ENCODE results near the gene ARID1B.

DNA sequence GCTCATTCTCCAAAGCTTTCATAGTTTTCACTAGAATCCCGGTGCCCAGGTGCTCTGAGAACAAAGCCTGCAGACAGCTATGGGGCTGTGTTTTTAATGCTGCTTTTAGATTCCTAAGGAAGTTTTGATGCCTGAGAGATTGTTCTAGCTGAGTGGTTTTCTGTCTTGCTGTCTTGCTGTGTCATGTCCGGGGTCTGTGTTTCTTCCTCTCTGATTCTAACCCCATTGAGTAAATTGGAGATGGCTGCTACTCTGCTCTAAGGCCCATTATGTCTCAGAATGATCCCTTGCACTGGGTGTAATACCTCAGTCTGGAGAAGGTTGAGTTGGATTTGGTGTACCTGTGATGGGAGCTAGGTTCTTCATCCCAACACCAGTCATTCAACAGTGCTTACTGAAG is 63.4 kb downstream of the ARID1B start:
- TF ChIP-seq, protein P1, sequence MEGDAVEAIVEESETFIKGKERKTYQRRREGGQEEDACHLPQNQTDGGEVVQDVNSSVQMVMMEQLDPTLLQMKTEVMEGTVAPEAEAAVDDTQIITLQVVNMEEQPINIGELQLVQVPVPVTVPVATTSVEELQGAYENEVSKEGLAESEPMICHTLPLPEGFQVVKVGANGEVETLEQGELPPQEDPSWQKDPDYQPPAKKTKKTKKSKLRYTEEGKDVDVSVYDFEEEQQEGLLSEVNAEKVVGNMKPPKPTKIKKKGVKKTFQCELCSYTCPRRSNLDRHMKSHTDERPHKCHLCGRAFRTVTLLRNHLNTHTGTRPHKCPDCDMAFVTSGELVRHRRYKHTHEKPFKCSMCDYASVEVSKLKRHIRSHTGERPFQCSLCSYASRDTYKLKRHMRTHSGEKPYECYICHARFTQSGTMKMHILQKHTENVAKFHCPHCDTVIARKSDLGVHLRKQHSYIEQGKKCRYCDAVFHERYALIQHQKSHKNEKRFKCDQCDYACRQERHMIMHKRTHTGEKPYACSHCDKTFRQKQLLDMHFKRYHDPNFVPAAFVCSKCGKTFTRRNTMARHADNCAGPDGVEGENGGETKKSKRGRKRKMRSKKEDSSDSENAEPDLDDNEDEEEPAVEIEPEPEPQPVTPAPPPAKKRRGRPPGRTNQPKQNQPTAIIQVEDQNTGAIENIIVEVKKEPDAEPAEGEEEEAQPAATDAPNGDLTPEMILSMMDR (IDR thresholded peaks at IDR 0.05) = no peak
- TF ChIP-seq EZH2 (IDR thresholded peaks at IDR 0.05; ENCODE audit: borderline replicate concordance, insufficient read depth, low read depth, low read length, poor library complexity, severe bottlenecking) = no peak
